Measurements from ENCODE around the gene PRR11.

- TF ChIP-seq, protein P1, sequence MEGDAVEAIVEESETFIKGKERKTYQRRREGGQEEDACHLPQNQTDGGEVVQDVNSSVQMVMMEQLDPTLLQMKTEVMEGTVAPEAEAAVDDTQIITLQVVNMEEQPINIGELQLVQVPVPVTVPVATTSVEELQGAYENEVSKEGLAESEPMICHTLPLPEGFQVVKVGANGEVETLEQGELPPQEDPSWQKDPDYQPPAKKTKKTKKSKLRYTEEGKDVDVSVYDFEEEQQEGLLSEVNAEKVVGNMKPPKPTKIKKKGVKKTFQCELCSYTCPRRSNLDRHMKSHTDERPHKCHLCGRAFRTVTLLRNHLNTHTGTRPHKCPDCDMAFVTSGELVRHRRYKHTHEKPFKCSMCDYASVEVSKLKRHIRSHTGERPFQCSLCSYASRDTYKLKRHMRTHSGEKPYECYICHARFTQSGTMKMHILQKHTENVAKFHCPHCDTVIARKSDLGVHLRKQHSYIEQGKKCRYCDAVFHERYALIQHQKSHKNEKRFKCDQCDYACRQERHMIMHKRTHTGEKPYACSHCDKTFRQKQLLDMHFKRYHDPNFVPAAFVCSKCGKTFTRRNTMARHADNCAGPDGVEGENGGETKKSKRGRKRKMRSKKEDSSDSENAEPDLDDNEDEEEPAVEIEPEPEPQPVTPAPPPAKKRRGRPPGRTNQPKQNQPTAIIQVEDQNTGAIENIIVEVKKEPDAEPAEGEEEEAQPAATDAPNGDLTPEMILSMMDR (IDR thresholded peaks at IDR 0.05), result no peak
- TF ChIP-seq EP300 (IDR thresholded peaks at IDR 0.05) (no peak), POLR2A (IDR thresholded peaks at IDR 0.05) (no peak)
Measured at GRCh38 chr17:59126809-59127417, 28.6 kb upstream of the PRR11 start.

All from ovary (tissue), 3 donors.